Ishikawa (cell line): ENCODE measurements around the gene CPVL.

Experiments
- CREB1 ChIP-seq: IDR thresholded peaks from 2 replicates; pipeline ENCODE4 v1.6.1; 2012; ENCODE audit warnings: low read depth
- TCF12 ChIP-seq: IDR thresholded peaks from 2 replicates; pipeline ENCODE4 v1.6.1; 2012; ENCODE audit warnings: low read depth
- YY1 ChIP-seq: IDR thresholded peaks from 2 replicates; pipeline ENCODE4 v1.6.1; 2012; ENCODE audit warnings: low read depth

DNA sequence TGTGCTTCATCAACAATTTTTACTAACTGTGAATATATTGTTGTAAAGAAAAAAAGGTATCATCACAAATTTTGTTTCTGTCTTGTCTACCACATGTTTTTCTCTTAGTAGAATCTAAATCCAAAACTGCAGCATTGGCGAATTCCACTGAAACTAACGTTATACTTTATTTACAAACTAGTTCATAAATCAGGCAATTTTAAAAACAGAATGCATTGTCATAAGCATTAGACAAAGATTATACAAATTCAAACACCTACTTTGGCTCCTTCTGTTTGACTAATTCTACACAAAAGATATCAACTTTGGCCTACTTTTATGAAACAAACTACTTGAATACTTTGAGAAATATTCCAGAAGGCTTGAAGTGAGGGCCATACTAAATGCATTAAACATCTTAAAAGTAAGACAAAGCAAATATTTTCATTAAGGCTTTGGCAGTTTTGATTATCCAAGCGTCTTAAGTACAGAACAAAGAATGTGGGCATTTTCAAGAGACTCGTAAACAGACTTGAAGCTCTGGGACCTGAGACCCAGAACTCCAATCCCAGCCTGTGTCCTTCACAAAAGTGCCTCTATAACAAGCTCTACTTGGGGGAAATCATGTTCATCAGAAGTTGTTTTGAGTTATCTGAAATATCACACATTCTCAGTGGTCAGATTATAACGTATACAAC is 81.0 kb downstream of the CPVL start:
- TF ChIP-seq YY1 = no peak
- no peak for TF ChIP-seq TCF12
- TF ChIP-seq CREB1 = no peak
